HepG2 (cell line): ENCODE measurements around the gene STIM1. TPM values are rescaled to one million over a fixed set of nuclear protein-coding genes. Genes with fewer than 3 reads are reported as not detected.
"Not testable (repeated sequence)": the region's sequence is repeated elsewhere in the genome, so short reads cannot be mapped to it uniquely, and the experiment has no call there.

ENCODE experiments used
- ATAC-seq: fragments of 200-7000 bp; cut with Tn5 transposase; 3 replicates; pipeline ENCODE4 v1.9.1; 2020; ENCODE audit warnings: mild to moderate bottlenecking, moderate library complexity
- BruUV-seq: library from RNA; stranded (reverse); fragments of 400-500 nt; replicated peaks from 2 replicates; lab custom pipeline; 2021; lab: Mats Ljungman, UMichigan
- CTCF ChIA-PET: fragments of 300-600 bp; formaldehyde crosslinking; extraction: SDS; loops from one replicate; lab custom pipeline; 2021; ENCODE audit warnings: low total read pairs, inconsistent platforms, low intra/inter-chr PET ratio; lab: Yijun Ruan, JAX
- POLR2A ChIA-PET: fragments of 350-600 bp; sonication (Branson Sonifier 250); formaldehyde crosslinking; loops from one replicate; lab custom pipeline; 2020; ENCODE audit warnings: antibody characterized with exemption, inconsistent platforms; lab: Yijun Ruan, JAX
- DNase-seq: peaks from one replicate; pipeline ENCODE4 v3.0.0-alpha.2; 2015; ENCODE audit warnings: low spot score
- FAIRE-seq: peaks from 3 replicates; lab custom pipeline; 2011; peaks lifted over from hg19 to GRCh38; lab: Jason Lieb, UNC
- H2AFZ ChIP-seq: one replicate; pipeline ENCODE4 v1.6.1; 2011; ENCODE audit warnings: low read length, inconsistent platforms
- H3K27ac ChIP-seq: fragments of 300-600 bp; 3 replicates; pipeline ENCODE4 v1.8.0; 2011; ENCODE audit warnings: mixed run types, mild to moderate bottlenecking, mixed read lengths, low read length, inconsistent platforms; ENCODE audit not compliant: insufficient read depth; ENCODE audit errors: extremely low read length
- H3K27me3 ChIP-seq, 2 experiments: fragments of 200-600 bp in 1 of 2; 2 replicates in 1 of 2; 3 replicates in 1 of 2; pipeline versions ENCODE4 v1.6.0 to v1.8.0; 2011; ENCODE audit warnings: low read length in 2 of 2, mild to moderate bottlenecking in 2 of 2, moderate library complexity in 2 of 2, inconsistent platforms in 1 of 2; ENCODE audit not compliant: insufficient read depth in 2 of 2, control insufficient read depth in 1 of 2
- H3K36me3 ChIP-seq, 2 experiments: fragments of 200-600 bp in 1 of 2; replicated peaks in 1 of 2; 2 replicates in 1 of 2; 3 replicates in 1 of 2; pipeline versions ENCODE4 v1.5.1 to v1.8.0; 2011; ENCODE audit warnings: low read length in 2 of 2, inconsistent platforms in 1 of 2; ENCODE audit not compliant: insufficient read depth in 2 of 2, control insufficient read depth in 1 of 2
- H3K4me1 ChIP-seq: 2 replicates; pipeline ENCODE4 v1.5.1; 2012; ENCODE audit warnings: low read length, inconsistent platforms; ENCODE audit not compliant: insufficient read depth
- H3K4me2 ChIP-seq: 2 replicates; pipeline ENCODE4 v1.6.0; 2011; ENCODE audit warnings: low read depth, low read length, inconsistent platforms
- H3K4me3 ChIP-seq, 3 experiments: fragments of 200-600 bp in 1 of 3; sonication (generic), shearing (Covaris generic) in 1 of 3; replicated peaks in 1 of 3; 2 replicates each; pipeline ENCODE4 v1.5.1; 2011 to 2016; ENCODE audit warnings: low read length in 3 of 3, inconsistent platforms in 2 of 3, low read depth in 2 of 3, mild to moderate bottlenecking in 2 of 3, control low read depth in 1 of 3, mixed read lengths in 1 of 3; ENCODE audit not compliant: insufficient read depth in 1 of 3
- H3K79me2 ChIP-seq: one replicate; pipeline ENCODE4 v1.6.1; 2011; ENCODE audit warnings: low read length, inconsistent platforms; ENCODE audit not compliant: insufficient read depth
- H3K9ac ChIP-seq: 2 replicates; pipeline ENCODE4 v1.6.0; 2011; ENCODE audit warnings: mild to moderate bottlenecking, low read depth, low read length, inconsistent platforms; ENCODE audit not compliant: insufficient read depth
- H3K9me3 ChIP-seq: 2 replicates; pipeline ENCODE4 v1.5.1; 2012; ENCODE audit warnings: mild to moderate bottlenecking, low read length
- H4K20me1 ChIP-seq: 2 replicates; pipeline ENCODE4 v1.6.0; 2011; ENCODE audit warnings: inconsistent platforms, mild to moderate bottlenecking, low read length, moderate library complexity; ENCODE audit not compliant: insufficient read depth
- ZNF10 ChIP-seq: sonication (generic); formaldehyde crosslinking; IDR thresholded peaks from 2 replicates; pipeline ENCODE4 v1.4.0; 2020; ENCODE audit warnings: mild to moderate bottlenecking, low read depth, missing genetic modification reagents, borderline replicate concordance
- ZNF720 ChIP-seq: sonication (generic); formaldehyde crosslinking; IDR thresholded peaks from 2 replicates; pipeline ENCODE4 v1.4.0; 2020; ENCODE audit warnings: missing genetic modification reagents
- WGBS: methylation state at CpG from one replicate; pipeline ENCODE4 v1.1.6; 2017; ENCODE audit warnings: low lambda C conversion rate; 5-methylcytosine and 5-hydroxymethylcytosine counted together
- in situ Hi-C: cut with HindIII; loops from 2 replicates; pipeline ENCODE4 v1.10.0; 2017; ENCODE audit warnings: low pct_unique_long_range_greater_than_20kb; ENCODE audit not compliant: extremely low pct_ligation_motif_present
- intact Hi-C: fragments of 100-400 bp; cut with micrococcal nuclease; formaldehyde crosslinking; loops from one replicate; pipeline ENCODE4 v1.10.0; 2022; ENCODE audit not compliant: unreplicated experiment
- polyA plus RNA-seq, 8 experiments: library from polyadenylated mRNA; depleted of rRNA in 3 of 8; stranded (reverse) in 7 of 8; unstranded in 1 of 8; fragments of >200 nt; fragmentation: Illumina TruSeq in 4 of 8; extraction: Trizol in 4 of 8; gene quantifications; 2 replicates each; pipeline versions ENCODE4 v1.2.1 to v1.2.3, GENCODE V29; 2011 to 2016; ENCODE audit warnings: low read depth in 4 of 8, missing spikeins in 1 of 8, mixed read lengths in 1 of 8; ENCODE audit not compliant: insufficient read depth in 1 of 8
- total RNA-seq, 5 experiments: library from RNA; depleted of rRNA; stranded (reverse); fragments of >200 nt; fragmentation: Illumina TruSeq; extraction: Trizol; gene quantifications; 2 replicates each; pipeline ENCODE4 v1.2.3, GENCODE V29; 2016; ENCODE audit warnings: low read depth in 1 of 5
- TF ChIP-seq, protein P1 (sequence below): sonication (generic); formaldehyde crosslinking; IDR thresholded peaks from 2 replicates; pipeline ENCODE4 v1.5.1; 2020; ENCODE audit warnings: missing genetic modification reagents, mild to moderate bottlenecking, borderline replicate concordance
- TF ChIP-seq, protein P2 (sequence below): sonication (generic); formaldehyde crosslinking; IDR thresholded peaks from 2 replicates; pipeline ENCODE4 v1.5.1; 2020; ENCODE audit warnings: missing genetic modification reagents, mild to moderate bottlenecking, borderline replicate concordance
- TF ChIP-seq, protein P3 (sequence below): sonication (generic); IDR thresholded peaks from 2 replicates; pipeline ENCODE4 v1.6.1; 2016; ENCODE audit warnings: low read depth, borderline replicate concordance

STIM1 gene
- total and polyA plus RNA-seq, 2 of the 13 experiments (the other 11 are each of a cell fraction or from before 2014, with no cell fraction given): 19.2 to 28.5 TPM

DNA sequence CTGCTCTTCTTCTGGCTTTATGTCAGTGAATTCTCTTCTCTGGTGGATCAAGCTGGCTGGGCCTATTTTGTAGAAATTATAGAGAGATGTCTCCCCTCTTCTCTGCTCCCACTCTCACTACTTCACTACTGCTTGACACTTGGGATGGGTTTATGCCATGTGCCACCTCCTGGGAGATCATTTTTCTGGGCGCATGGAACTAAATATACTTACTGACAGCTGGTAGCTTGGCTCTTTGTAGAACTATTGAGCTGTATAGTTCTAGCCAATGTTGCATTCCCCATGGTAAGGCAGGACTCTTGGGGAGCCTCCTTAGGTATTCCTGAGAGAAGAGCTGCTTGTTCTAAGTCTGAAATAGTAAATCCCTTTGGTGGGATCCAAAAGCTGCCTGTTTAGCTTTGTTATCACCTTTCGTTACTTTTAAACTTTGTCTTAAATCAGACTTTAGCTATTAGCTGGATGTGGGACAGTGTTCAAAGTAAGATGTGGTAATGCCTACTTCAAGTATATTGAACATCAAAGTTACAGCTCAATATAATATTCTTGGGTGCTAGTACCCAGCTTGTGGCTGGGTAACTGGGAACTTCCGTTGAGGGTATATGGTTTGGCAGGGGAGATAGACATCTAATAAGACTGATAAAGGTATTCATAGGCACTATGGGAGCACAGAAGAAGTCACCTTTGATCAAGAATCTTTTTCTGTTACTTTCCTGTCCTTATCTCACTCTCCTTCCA lies 151.6 kb downstream of the STIM1 start (continued):
- TF ChIP-seq, protein P1, sequence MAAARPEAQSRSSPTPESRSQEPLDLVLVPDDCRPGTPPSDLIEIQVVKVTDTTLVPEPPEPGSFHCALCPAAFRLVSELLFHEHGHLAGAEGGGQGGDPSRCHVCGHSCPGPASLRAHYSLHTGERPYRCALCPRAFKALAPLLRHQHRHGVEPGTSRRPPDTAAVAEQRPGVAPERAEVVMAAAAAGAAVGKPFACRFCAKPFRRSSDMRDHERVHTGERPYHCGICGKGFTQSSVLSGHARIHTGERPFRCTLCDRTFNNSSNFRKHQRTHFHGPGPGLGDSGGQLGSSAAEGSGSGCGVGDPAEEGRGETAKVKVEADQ (CRISPR knock-in tag): no peak
- TF ChIP-seq ZNF720: no peak
- TF ChIP-seq, protein P2, sequence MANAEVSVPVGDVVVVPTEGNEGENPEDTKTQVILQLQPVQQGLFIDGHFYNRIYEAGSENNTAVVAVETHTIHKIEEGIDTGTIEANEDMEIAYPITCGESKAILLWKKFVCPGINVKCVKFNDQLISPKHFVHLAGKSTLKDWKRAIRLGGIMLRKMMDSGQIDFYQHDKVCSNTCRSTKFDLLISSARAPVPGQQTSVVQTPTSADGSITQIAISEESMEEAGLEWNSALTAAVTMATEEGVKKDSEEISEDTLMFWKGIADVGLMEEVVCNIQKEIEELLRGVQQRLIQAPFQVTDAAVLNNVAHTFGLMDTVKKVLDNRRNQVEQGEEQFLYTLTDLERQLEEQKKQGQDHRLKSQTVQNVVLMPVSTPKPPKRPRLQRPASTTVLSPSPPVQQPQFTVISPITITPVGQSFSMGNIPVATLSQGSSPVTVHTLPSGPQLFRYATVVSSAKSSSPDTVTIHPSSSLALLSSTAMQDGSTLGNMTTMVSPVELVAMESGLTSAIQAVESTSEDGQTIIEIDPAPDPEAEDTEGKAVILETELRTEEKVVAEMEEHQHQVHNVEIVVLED (CRISPR knock-in tag): no peak

DNA sequence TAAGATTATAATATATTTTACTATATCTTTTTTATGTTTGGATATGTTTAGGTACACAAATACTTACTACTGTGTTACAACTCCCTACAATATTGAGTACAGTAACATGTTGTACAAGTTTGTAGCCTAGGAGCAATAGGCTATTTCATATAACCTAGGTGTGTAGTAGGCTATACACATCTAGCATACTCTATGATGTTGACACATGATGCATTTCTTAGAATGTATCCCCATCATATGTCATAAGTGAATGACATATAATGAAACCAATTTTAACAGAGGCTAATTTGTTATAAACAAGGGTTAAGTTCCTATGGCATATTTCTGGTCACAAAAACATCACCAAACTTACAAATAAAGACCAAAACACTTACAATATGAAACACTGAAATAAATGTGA lies 152.7 kb downstream of the STIM1 start:
- Histone ChIP-seq H4K20me1 (no peaks in the 10 kb centered on the region), H3K79me2 (peaks cover 2% of the 10 kb centered on the region), H3K4me3 (no peak overlapping the region), H2AFZ (no peak overlapping the region), H3K9me3 (no peaks in the 10 kb centered on the region), H3K4me2 (no peak overlapping the region), H3K36me3 (no peaks in the 10 kb centered on the region; a peak in 1 of 5 replicates), H3K9ac (no peak overlapping the region), H3K27me3 (no peaks in the 10 kb centered on the region), H3K27ac (no peak overlapping the region), H3K4me1 (no peaks in the 10 kb centered on the region)
- ChIA-PET POLR2A (no interaction called here), CTCF (no interaction called here)
- FAIRE-seq (no peak), ATAC-seq (no peak), DNase-seq (no peak)
- TF ChIP-seq, protein P3, sequence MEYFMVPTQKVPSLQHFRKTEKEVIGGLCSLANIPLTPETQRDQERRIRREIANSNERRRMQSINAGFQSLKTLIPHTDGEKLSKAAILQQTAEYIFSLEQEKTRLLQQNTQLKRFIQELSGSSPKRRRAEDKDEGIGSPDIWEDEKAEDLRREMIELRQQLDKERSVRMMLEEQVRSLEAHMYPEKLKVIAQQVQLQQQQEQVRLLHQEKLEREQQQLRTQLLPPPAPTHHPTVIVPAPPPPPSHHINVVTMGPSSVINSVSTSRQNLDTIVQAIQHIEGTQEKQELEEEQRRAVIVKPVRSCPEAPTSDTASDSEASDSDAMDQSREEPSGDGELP: no peak
- no peak for TF ChIP-seq ZNF10 (CRISPR knock-in tag)
- no TSS peak for BruUV-seq
- in situ Hi-C loops (no loop called here), intact Hi-C loops (no loop called here)

DNA sequence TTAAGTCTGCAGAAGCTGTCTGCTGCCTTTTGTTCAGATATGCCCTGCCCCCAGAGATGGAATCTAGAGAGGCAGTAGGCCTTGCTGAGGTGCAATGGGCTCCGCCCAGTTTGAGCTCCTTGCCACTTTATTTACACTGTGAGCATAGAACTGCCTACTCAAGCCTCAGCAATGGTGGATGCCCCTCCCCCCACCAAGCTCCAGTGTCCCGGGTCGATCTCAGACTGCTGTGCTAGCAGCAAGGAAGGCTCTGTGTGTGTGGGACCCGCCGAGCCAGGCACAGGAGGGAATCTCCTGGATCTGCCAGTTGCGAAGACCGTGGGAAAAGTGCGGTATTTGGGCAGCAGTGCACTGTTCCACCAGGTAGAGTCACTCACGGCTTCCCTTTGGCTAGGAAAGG lies 161.1 kb downstream of the STIM1 start:
- H3K4me3 ChIP-seq, H3K9ac ChIP-seq, H4K20me1 ChIP-seq, H3K27me3 ChIP-seq, H3K4me1 ChIP-seq, CTCF ChIA-PET, H3K27ac ChIP-seq, H3K79me2 ChIP-seq, H3K9me3 ChIP-seq, BruUV-seq, H3K36me3 ChIP-seq, ATAC-seq, H2AFZ ChIP-seq, DNase-seq, H3K4me2 ChIP-seq, FAIRE-seq, in situ Hi-C loops, intact Hi-C loops, POLR2A ChIA-PET: not testable (repeated sequence)
- 97% methylated on average over 6 of the region's 9 CpGs for WGBS
